Measurements from ENCODE around the gene TMEM59.
"Not testable (repeated sequence)": the region's sequence is repeated elsewhere in the genome, so short reads cannot be mapped to it uniquely, and the experiment has no call there.

Gene TMEM59

GRCh38 chr1:54011316-54012007, 41.5 kb downstream of the TMEM59 start:
- no peak for DNase-seq

- DNase-seq: no peak
Measured at GRCh38 chr1:54010415-54011117, 42.4 kb downstream of the TMEM59 start.

- DNase-seq: no peak
Measured at GRCh38 chr1:54009406-54009805, 43.6 kb downstream of the TMEM59 start.

- no peak for DNase-seq
Measured at GRCh38 chr1:54008876-54009275, 44.1 kb downstream of the TMEM59 start.

- DNase-seq: no peak
Measured at GRCh38 chr1:54007613-54008012, 45.4 kb downstream of the TMEM59 start.

GRCh38 chr1:54006508-54006907, 46.5 kb downstream of the TMEM59 start:
- no peak for DNase-seq

- no peak for DNase-seq
Measured at GRCh38 chr1:54004481-54005049, 48.4 kb downstream of the TMEM59 start.

GRCh38 chr1:54003750-54004480, 49.1 kb downstream of the TMEM59 start:
- DNase-seq: not testable (repeated sequence)

GRCh38 chr1:54003249-54003646, 49.8 kb downstream of the TMEM59 start:
- DNase-seq: no peak

- DNase-seq: no peak
Measured at GRCh38 chr1:54002544-54003248, 50.3 kb downstream of the TMEM59 start.

- no peak for DNase-seq
Measured at GRCh38 chr1:54001591-54001990, 51.4 kb downstream of the TMEM59 start.

GRCh38 chr1:53999920-54000319, 53.1 kb downstream of the TMEM59 start:
- no peak for DNase-seq

- no peak for DNase-seq
Measured at GRCh38 chr1:53998223-53998622, 54.8 kb downstream of the TMEM59 start.

GRCh38 chr1:53995683-53996082, 57.3 kb downstream of the TMEM59 start:
- DNase-seq: no peak

- DNase-seq: not testable (repeated sequence)
Measured at GRCh38 chr1:53994516-53994915, 58.5 kb downstream of the TMEM59 start.

- DNase-seq: no peak
Measured at GRCh38 chr1:53992085-53992874, 60.7 kb downstream of the TMEM59 start.

GRCh38 chr1:53987880-53988279, 65.1 kb downstream of the TMEM59 start:
- DNase-seq: no peak

- no peak for DNase-seq
Measured at GRCh38 chr1:53986458-53986857, 66.5 kb downstream of the TMEM59 start.

- DNase-seq: no peak
Measured at GRCh38 chr1:53984726-53985125, 68.3 kb downstream of the TMEM59 start.

- DNase-seq: no peak
Measured at GRCh38 chr1:53982763-53983104, 70.3 kb downstream of the TMEM59 start.

GRCh38 chr1:53982034-53982762, 70.8 kb downstream of the TMEM59 start:
- DNase-seq: no peak
